T-helper 1 cell treated with Interleukin-12 subunit alpha and Interleukin-12 subunit beta and Interleukin-4 antibody, amounts not matched to agents 30 μg/mL and 1 μg/mL, for 36 hours (primary cell): Measurements from ENCODE around the gene FXR2.
"Not testable (repeated sequence)": the region's sequence is repeated elsewhere in the genome, so short reads cannot be mapped to it uniquely, and the experiment has no call there.

Experiments
- H3K27ac Mint-ChIP-seq: one replicate; pipeline ENCODE4 v1.8.0; 2021; ENCODE audit warnings: mild to moderate bottlenecking, mixed read lengths
- H3K27me3 Mint-ChIP-seq: one replicate; pipeline ENCODE4 v1.8.0; 2021; ENCODE audit warnings: low read depth, mixed read lengths
- H3K36me3 Mint-ChIP-seq: one replicate; pipeline ENCODE4 v1.8.0; 2021; ENCODE audit warnings: low read depth, mixed read lengths
- H3K4me1 Mint-ChIP-seq: one replicate; pipeline ENCODE4 v1.8.0; 2021; ENCODE audit warnings: low read depth, mixed read lengths
- H3K4me3 Mint-ChIP-seq: one replicate; pipeline ENCODE4 v1.8.0; 2021; ENCODE audit warnings: mild to moderate bottlenecking, moderate library complexity, mixed read lengths
- H3K9me3 Mint-ChIP-seq: one replicate; pipeline ENCODE4 v1.8.0; 2021; ENCODE audit warnings: mixed read lengths

Gene FXR2

GRCh38 chr17:7614425-7615264 lies at the start of gene FXR2:
Gene FXR2 (minus strand): TSS chr17:7614897. CDS start chr17:7614532, 365 bp downstream.
- Mint-ChIP-seq H3K27ac (peak within 1 kb of the TSS; percentile 89), H3K36me3 (peaks cover 6% of the 10 kb centered on the region), H3K4me1 (peaks cover 30% of the 10 kb centered on the region), H3K27me3 (no peaks in the 10 kb centered on the region), H3K9me3 (no peaks in the 10 kb centered on the region), H3K4me3 (peak within 1 kb of the TSS; percentile 93)

- Mint-ChIP-seq H3K4me1 (peaks cover 3% of the 10 kb centered on the region), H3K9me3 (no peaks in the 10 kb centered on the region), H3K36me3 (no peaks in the 10 kb centered on the region), H3K27ac (no peak overlapping the region), H3K4me3 (no peak overlapping the region), H3K27me3 (peaks cover 33% of the 10 kb centered on the region)
Observed at GRCh38 chr17:7656958-7657609, 42.4 kb upstream of the FXR2 start.

- H3K9me3 Mint-ChIP-seq, result no peaks in the 10 kb centered on the region
- H3K36me3 Mint-ChIP-seq, result peaks cover 1% of the 10 kb centered on the region
- H3K4me1 Mint-ChIP-seq, result peaks cover 8% of the 10 kb centered on the region
- H3K27me3 Mint-ChIP-seq, result peaks cover 45% of the 10 kb centered on the region
- H3K4me3 Mint-ChIP-seq, result no peak overlapping the region
- no peak overlapping the region for H3K27ac Mint-ChIP-seq
Observed at GRCh38 chr17:7655541-7655840, 40.8 kb upstream of the FXR2 start.

GRCh38 chr17:7654832-7655540 lies 40.3 kb upstream of the FXR2 start:
- Mint-ChIP-seq H3K27ac (no peak overlapping the region), H3K36me3 (peaks cover 3% of the 10 kb centered on the region), H3K27me3 (peaks cover 50% of the 10 kb centered on the region), H3K4me1 (peaks cover 13% of the 10 kb centered on the region), H3K9me3 (no peaks in the 10 kb centered on the region), H3K4me3 (no peak overlapping the region)

GRCh38 chr17:7652388-7653356 lies 38.0 kb upstream of the FXR2 start:
- H3K4me3 Mint-ChIP-seq, result no peak overlapping the region
- peaks cover 61% of the 10 kb centered on the region for H3K27me3 Mint-ChIP-seq
- H3K36me3 Mint-ChIP-seq, result peaks cover 3% of the 10 kb centered on the region
- no peaks in the 10 kb centered on the region for H3K9me3 Mint-ChIP-seq
- no peak overlapping the region for H3K27ac Mint-ChIP-seq
- peaks cover 16% of the 10 kb centered on the region for H3K4me1 Mint-ChIP-seq

GRCh38 chr17:7651665-7652387 lies 37.1 kb upstream of the FXR2 start:
- Mint-ChIP-seq H3K27me3 (peaks cover 56% of the 10 kb centered on the region), H3K27ac (no peak overlapping the region), H3K9me3 (no peaks in the 10 kb centered on the region), H3K4me1 (peaks cover 13% of the 10 kb centered on the region), H3K36me3 (peaks cover 3% of the 10 kb centered on the region), H3K4me3 (peak overlapping the region; percentile 29)

GRCh38 chr17:7651097-7651664 lies 36.5 kb upstream of the FXR2 start:
- Mint-ChIP-seq H3K27ac (no peak overlapping the region), H3K4me1 (peaks cover 13% of the 10 kb centered on the region), H3K4me3 (peak overlapping the region; percentile 60), H3K27me3 (peaks cover 58% of the 10 kb centered on the region), H3K9me3 (no peaks in the 10 kb centered on the region), H3K36me3 (peaks cover 3% of the 10 kb centered on the region)

- Mint-ChIP-seq H3K27me3 (peaks cover 59% of the 10 kb centered on the region), H3K4me1 (peaks cover 14% of the 10 kb centered on the region), H3K36me3 (peaks cover 3% of the 10 kb centered on the region), H3K4me3 (peak within 1 kb of the TSS; percentile 83), H3K9me3 (no peaks in the 10 kb centered on the region), H3K27ac (no peak within 1 kb of the TSS)
Observed at GRCh38 chr17:7650509-7651096, 35.9 kb upstream of the FXR2 start, which contains the start of gene ATP1B2. Gene ATP1B2 (plus strand): TSS chr17:7650926. CDS start chr17:7651519, 593 bp downstream.

- H3K27ac Mint-ChIP-seq, result no peak overlapping the region
- peaks cover 31% of the 10 kb centered on the region for H3K27me3 Mint-ChIP-seq
- no peaks in the 10 kb centered on the region for H3K9me3 Mint-ChIP-seq
- peaks cover 28% of the 10 kb centered on the region for H3K4me1 Mint-ChIP-seq
- peaks cover 3% of the 10 kb centered on the region for H3K36me3 Mint-ChIP-seq
- no peak overlapping the region for H3K4me3 Mint-ChIP-seq
Observed at GRCh38 chr17:7647018-7647417, 32.3 kb upstream of the FXR2 start.

- Mint-ChIP-seq H3K9me3 (no peaks in the 10 kb centered on the region), H3K4me3 (no peak overlapping the region), H3K27me3 (peaks cover 34% of the 10 kb centered on the region), H3K36me3 (peaks cover 3% of the 10 kb centered on the region), H3K4me1 (peaks cover 31% of the 10 kb centered on the region), H3K27ac (no peak overlapping the region)
Observed at GRCh38 chr17:7646457-7646856, 31.8 kb upstream of the FXR2 start.

GRCh38 chr17:7644775-7645174 lies 30.1 kb upstream of the FXR2 start:
- H3K27ac Mint-ChIP-seq, result peak overlapping the region; percentile 41
- peaks cover 21% of the 10 kb centered on the region for H3K27me3 Mint-ChIP-seq
- H3K9me3 Mint-ChIP-seq, result no peaks in the 10 kb centered on the region
- peak overlapping the region; percentile 30 for H3K4me3 Mint-ChIP-seq
- no peaks in the 10 kb centered on the region for H3K36me3 Mint-ChIP-seq
- H3K4me1 Mint-ChIP-seq, result peaks cover 19% of the 10 kb centered on the region

GRCh38 chr17:7641635-7642034 lies 26.9 kb upstream of the FXR2 start:
- H3K36me3 Mint-ChIP-seq, H3K9me3 Mint-ChIP-seq: not testable (repeated sequence)
- peak overlapping the region; percentile 65 for H3K4me3 Mint-ChIP-seq
- H3K27me3 Mint-ChIP-seq, result peaks cover 22% of the 10 kb centered on the region
- H3K4me1 Mint-ChIP-seq, result peaks cover 18% of the 10 kb centered on the region
- H3K27ac Mint-ChIP-seq, result peak overlapping the region; percentile 47

GRCh38 chr17:7640783-7641182 lies 26.1 kb upstream of the FXR2 start:
- Mint-ChIP-seq H3K4me1 (peaks cover 16% of the 10 kb centered on the region), H3K36me3 (no peaks in the 10 kb centered on the region), H3K4me3 (no peak overlapping the region), H3K27ac (no peak overlapping the region), H3K27me3 (peaks cover 18% of the 10 kb centered on the region), H3K9me3 (no peaks in the 10 kb centered on the region)
